CD4-positive, alpha-beta T cell treated with Interleukin-17A for 4 hours (primary cell): ENCODE results near the gene TRAF1.

Source experiments
- DNase-seq: peaks from one replicate; pipeline ENCODE4 v3.0.0-alpha.2; 2020; ENCODE audit warnings: mixed read lengths

Gene TRAF1

GRCh38 chr9:120938851-120939250 is 12.3 kb upstream of the TRAF1 start:
- DNase-seq, result no peak

- no peak for DNase-seq
These were observed 11.0 kb upstream of the TRAF1 start for GRCh38 chr9:120937596-120937995.

- no peak for DNase-seq
These were observed 10.5 kb upstream of the TRAF1 start for GRCh38 chr9:120937127-120937526.

GRCh38 chr9:120936764-120937122 is 10.1 kb upstream of the TRAF1 start:
- DNase-seq, result no peak

GRCh38 chr9:120936011-120936763 is 9.6 kb upstream of the TRAF1 start:
- DNase-seq, result peak; percentile 95

- peak; percentile 43 for DNase-seq
These were observed 8.8 kb upstream of the TRAF1 start for GRCh38 chr9:120935383-120935857.

- no peak for DNase-seq
These were observed 7.7 kb upstream of the TRAF1 start for GRCh38 chr9:120934281-120934680.

- no peak for DNase-seq
These were observed 6.9 kb upstream of the TRAF1 start for GRCh38 chr9:120933310-120934055.

- no peak for DNase-seq
These were observed 5.7 kb upstream of the TRAF1 start for GRCh38 chr9:120932086-120932823.

GRCh38 chr9:120931231-120932085 is 4.9 kb upstream of the TRAF1 start:
- peak; percentile 66 for DNase-seq

GRCh38 chr9:120929229-120929791 is 2.7 kb upstream of the TRAF1 start:
- no peak for DNase-seq

GRCh38 chr9:120928483-120929228 is 2.1 kb upstream of the TRAF1 start:
- DNase-seq, result peak; percentile 87

- peak; percentile 57 for DNase-seq
These were observed 1.5 kb upstream of the TRAF1 start for GRCh38 chr9:120928015-120928482.

- DNase-seq, result peak; percentile 36
These were observed 846 bp upstream of the TRAF1 start for GRCh38 chr9:120927269-120928014.

GRCh38 chr9:120925535-120926396 is 830 bp downstream of the TRAF1 start:
- peak; percentile 80 for DNase-seq

GRCh38 chr9:120924698-120925534 is 1.7 kb downstream of the TRAF1 start:
- DNase-seq, result peak; percentile 56

- no peak for DNase-seq
These were observed 2.8 kb downstream of the TRAF1 start for GRCh38 chr9:120923620-120924328.
